Erythroblast (primary cell): ENCODE results near the gene GLUD1.
"Not testable (repeated sequence)": the region's sequence is repeated elsewhere in the genome, so short reads cannot be mapped to it uniquely, and the experiment has no call there.

Experiments
- DNase-seq, 2 experiments: peaks; one replicate each; lab custom pipeline; 2025; lab: John Stamatoyannopoulos, UW
- GATA1 ChIP-seq: IDR thresholded peaks from 2 replicates; pipeline ENCODE4 v1.6.1; 2011; ENCODE audit warnings: low read depth, mild to moderate bottlenecking, control low read depth, low read length, moderate library complexity
- POLR2A ChIP-seq: IDR thresholded peaks from 2 replicates; pipeline ENCODE4 v1.6.1; 2011; ENCODE audit warnings: mild to moderate bottlenecking, low read length

GLUD1 gene

DNA sequence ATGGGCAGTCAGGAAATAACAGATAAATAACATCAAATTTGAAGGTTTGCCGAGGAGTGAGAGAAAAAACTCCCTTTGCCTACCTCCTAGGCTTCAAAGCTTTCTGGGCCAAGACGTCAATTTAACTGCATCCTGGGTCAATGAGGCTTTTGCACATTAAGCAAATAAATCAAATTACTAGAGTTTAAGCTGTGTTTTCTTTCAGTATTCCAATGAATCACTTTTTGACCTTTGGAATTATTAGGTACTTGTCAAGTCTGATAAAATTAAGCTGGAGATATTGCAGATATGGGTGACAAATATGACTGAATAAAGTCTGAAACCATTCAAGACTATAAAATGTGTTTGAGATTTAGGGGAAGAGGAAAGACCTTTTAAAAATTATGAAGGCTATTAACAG lies 22.2 kb downstream of the GLUD1 start:
- no peak for DNase-seq
- TF ChIP-seq GATA1 = no peak
- no peak for TF ChIP-seq POLR2A

- DNase-seq = peak; percentile 18 to 61
- TF ChIP-seq GATA1 = no peak
- no peak for TF ChIP-seq POLR2A
Observed at GRCh38 chr10:87068281-87068680, 26.4 kb downstream of the GLUD1 start.

DNA sequence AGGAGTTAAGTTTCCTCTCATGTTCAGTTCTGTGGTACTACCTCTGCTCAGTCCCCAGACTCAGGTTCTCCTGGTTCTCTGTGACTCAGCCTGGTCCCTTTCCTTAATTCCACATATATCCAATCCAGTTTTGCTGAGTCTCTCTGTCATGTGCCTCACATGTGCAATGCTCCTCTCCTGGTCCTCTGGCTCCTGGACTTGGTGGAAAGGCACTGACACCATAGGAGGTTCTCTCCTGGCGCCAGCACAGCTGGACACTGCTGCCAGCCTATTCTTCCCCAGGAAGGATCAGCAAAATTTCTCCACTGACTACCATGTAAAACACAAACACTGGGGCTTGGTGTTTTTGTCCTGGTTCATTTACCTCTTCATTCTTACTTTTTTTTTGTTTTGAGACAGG lies 27.8 kb downstream of the GLUD1 start:
- no peak for DNase-seq

DNA sequence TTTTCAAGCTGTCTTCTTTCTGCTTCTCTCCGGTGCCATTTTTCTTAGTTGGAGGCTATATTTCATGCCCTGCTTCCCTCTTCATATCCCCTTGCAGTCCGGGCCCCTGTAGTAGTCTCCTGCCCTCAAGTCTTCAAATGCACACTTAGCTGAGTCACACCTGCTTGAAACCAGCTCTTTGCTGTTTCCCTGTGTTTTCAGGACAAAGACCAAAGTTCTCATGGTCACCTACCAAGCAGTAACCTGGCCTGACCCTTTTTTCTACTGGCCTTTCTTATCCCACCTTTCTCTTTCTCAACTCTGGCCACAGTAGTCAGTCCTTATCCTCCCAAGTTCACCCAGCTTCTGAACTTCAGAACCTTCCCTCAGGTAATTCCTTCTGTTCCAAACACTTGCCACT lies 28.5 kb downstream of the GLUD1 start:
- DNase-seq = no peak
- TF ChIP-seq POLR2A (no peak), GATA1 (no peak)

More for the DNA sequence above, 27.8 kb downstream of the GLUD1 start:
- TF ChIP-seq POLR2A (no peak), GATA1 (no peak)

GRCh38 chr10:87064651-87065050 lies 30.0 kb downstream of the GLUD1 start:
- DNase-seq = no peak
- no peak for TF ChIP-seq POLR2A

DNA sequence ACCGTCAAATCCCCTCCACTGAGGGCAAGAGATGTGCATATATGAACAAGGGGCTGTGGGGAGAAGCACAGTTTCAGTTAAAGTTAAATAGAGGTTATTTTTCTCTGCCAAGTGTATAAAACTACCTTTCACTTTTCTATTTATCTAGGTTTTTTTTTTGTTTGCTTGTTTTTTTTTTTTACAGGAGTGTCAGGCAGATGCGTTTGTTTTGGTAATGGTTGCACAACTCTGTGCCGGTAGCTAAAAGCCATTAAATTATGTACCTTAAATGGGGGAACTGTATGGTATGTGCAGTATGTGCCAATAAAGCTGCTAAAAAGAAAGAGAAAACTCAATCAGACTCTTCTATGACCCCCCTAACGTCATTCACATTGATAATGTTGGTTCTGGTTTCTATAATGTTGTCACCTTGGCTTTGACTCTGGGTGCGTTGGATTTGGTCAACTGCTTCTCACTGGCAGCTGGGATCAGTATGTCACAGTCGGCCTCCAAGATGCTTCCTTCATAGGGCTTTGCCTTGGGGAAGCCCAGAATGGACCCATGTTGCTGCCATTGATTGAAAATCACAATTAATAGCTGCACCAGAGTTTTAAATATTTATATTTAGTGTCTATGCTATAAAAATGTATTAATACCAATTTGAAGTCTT lies 34.2 kb downstream of the GLUD1 start:
- TF ChIP-seq POLR2A = no peak
- TF ChIP-seq GATA1 = no peak
- DNase-seq = no peak

DNA sequence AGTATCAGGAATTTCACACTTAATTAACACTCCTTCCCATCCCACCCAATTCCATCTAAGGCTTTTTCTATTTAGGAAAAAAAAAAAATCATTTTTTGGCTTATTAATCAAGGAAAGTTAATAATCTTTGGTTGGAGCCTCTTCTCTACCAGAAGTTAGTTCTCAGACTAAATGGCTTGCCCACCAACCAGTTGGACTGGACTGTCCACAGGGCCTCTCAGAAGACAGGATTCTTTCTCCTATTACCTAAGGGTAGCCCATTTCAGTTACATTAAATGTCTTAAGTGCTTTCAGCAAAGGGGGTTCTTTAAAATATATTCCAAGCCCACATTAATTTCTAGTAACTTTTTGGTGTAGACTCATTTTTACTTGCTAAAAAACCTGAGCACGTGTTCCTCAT lies 35.2 kb downstream of the GLUD1 start:
- TF ChIP-seq POLR2A (no peak), GATA1 (no peak)
- no peak for DNase-seq

GRCh38 chr10:87058171-87058570 lies 36.5 kb downstream of the GLUD1 start:
- no peak for DNase-seq

GRCh38 chr10:87054373-87055295 lies 40.0 kb downstream of the GLUD1 start:
- no peak for TF ChIP-seq POLR2A
- TF ChIP-seq GATA1 = no peak
- no peak for DNase-seq

More at GRCh38 chr10:87058171-87058570, 36.5 kb downstream of the GLUD1 start:
- no peak for TF ChIP-seq POLR2A
- TF ChIP-seq GATA1 = no peak

- TF ChIP-seq GATA1 (no peak), POLR2A (no peak)
- no peak for DNase-seq
Observed at GRCh38 chr10:87053577-87054181, 41.0 kb downstream of the GLUD1 start.

GRCh38 chr10:87053111-87053510 lies 41.5 kb downstream of the GLUD1 start:
- peak in 1 of 2 experiments; percentile 31 for DNase-seq
- TF ChIP-seq GATA1 (no peak), POLR2A (no peak)

DNA sequence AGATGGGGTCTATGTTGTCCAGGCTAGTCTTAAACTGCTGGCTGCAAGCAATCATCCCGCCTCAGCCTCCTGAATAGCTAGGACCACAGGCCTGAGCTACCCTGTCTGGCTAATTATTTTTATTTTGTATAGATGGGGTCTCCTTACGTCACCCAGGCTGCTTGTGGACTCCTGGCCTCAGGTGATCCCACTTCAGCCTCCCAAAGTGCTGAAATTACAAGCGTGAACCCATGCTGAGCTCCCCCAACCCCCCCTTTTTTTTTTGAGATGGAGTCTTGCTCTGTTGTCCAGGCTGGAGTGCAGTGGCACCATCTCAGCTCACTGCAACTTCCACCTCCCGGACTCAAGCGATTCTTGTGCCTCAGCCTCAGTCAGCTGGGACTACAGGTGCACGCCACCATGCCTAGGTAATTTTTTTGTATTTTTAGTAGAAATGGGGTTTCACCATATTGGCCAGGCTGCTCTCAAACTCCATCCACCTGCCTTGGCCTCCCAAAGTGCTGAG lies 49.2 kb downstream of the GLUD1 start:
- DNase-seq = no peak
- TF ChIP-seq GATA1 (no peak), POLR2A (no peak)

- DNase-seq = not testable (repeated sequence)
Observed at GRCh38 chr10:87043579-87043978, 51.1 kb downstream of the GLUD1 start.

DNA sequence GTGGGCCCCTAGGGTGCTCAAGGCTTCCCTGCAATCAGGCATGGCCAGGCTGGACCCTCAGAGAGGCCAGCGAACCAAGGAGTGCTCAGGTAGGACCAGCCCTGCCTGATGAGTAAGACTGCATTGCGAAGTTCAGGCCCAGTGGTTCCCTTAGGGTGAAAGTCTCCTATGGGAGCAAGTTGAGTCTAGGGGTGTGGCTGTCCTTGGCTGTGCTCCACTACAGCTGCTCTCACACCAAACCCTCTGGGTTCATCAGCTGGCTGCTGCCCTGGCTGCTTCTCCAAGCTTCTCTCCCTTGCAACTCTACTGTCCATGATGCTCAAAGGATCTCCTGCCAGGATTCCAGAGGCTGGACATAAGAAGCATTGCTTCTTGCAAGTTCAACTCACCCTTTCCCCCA lies 55.9 kb downstream of the GLUD1 start:
- peak; percentile 23 to 42 for DNase-seq
- TF ChIP-seq POLR2A = no peak
- TF ChIP-seq GATA1 = no peak
